OCI-LY1 (cell line): ENCODE data around the gene ADAM11.
A peak's percentile ranks its signal among the peaks of the same experiment; 100 is the strongest.

Experiments
- H2AFZ ChIP-seq: fragments of 200-600 bp; sonication (generic), shearing (Covaris generic); 2 replicates; pipeline ENCODE4 v1.6.0; 2014; ENCODE audit warnings: antibody characterized with exemption, mild to moderate bottlenecking, low read length
- H3F3A ChIP-seq: fragments of 200-600 bp; sonication (generic), shearing (Covaris generic); 2 replicates; pipeline ENCODE4 v1.6.0; 2014; ENCODE audit warnings: mild to moderate bottlenecking, antibody characterized with exemption, low read length, moderate library complexity; ENCODE audit not compliant: insufficient read depth
- H3K27ac ChIP-seq: fragments of 200-600 bp; sonication (generic); 2 replicates; pipeline ENCODE4 v1.5.1; 2014; ENCODE audit warnings: low read length, mixed run types, mild to moderate bottlenecking, low read depth; ENCODE audit not compliant: poor library complexity, severe bottlenecking
- H3K27me3 ChIP-seq: fragments of 200-600 bp; sonication (generic); 2 replicates; pipeline ENCODE4 v1.6.0; 2014; ENCODE audit warnings: antibody characterized with exemption, mild to moderate bottlenecking, low read length, moderate library complexity; ENCODE audit not compliant: insufficient read depth
- H3K36me3 ChIP-seq: fragments of 200-600 bp; sonication (generic); 2 replicates; pipeline ENCODE4 v1.6.1; 2014; ENCODE audit warnings: mild to moderate bottlenecking, antibody characterized with exemption, low read length, moderate library complexity, mixed read lengths; ENCODE audit not compliant: insufficient read depth
- H3K4me1 ChIP-seq: fragments of 200-600 bp; sonication (generic); 2 replicates; pipeline ENCODE4 v1.5.1; 2014; ENCODE audit warnings: mild to moderate bottlenecking, low read length, moderate library complexity; ENCODE audit not compliant: insufficient read depth, severe bottlenecking
- H3K4me2 ChIP-seq: fragments of 200-600 bp; sonication (generic), shearing (Covaris generic); 2 replicates; pipeline ENCODE4 v1.6.1; 2014; ENCODE audit warnings: low read length
- H3K4me3 ChIP-seq: fragments of 200-600 bp; sonication (generic); 2 replicates; pipeline ENCODE4 v1.5.1; 2014; ENCODE audit warnings: low read length, low read depth, mild to moderate bottlenecking, mixed read lengths; ENCODE audit not compliant: poor library complexity, severe bottlenecking
- H3K79me2 ChIP-seq: fragments of 200-600 bp; shearing (Covaris generic); 2 replicates; pipeline ENCODE4 v1.6.1; 2016; ENCODE audit warnings: mixed run types, low read length, mixed read lengths; ENCODE audit not compliant: insufficient read depth
- H3K9ac ChIP-seq: fragments of 200-600 bp; sonication (generic), shearing (Covaris generic); 2 replicates; pipeline ENCODE4 v1.6.1; 2014; ENCODE audit warnings: mild to moderate bottlenecking, low read length, mixed read lengths
- H3K9me2 ChIP-seq: fragments of 200-600 bp; sonication (generic), shearing (Covaris generic); 2 replicates; pipeline ENCODE4 v1.6.1; 2014; ENCODE audit warnings: low read depth, mild to moderate bottlenecking, low read length, mixed read lengths
- H3K9me3 ChIP-seq: fragments of 200-600 bp; shearing (Covaris generic); 2 replicates; pipeline ENCODE4 v1.6.1; 2014; ENCODE audit warnings: low read length, mixed read lengths
- H4K20me1 ChIP-seq: fragments of 200-600 bp; sonication (generic), shearing (Covaris generic); 2 replicates; pipeline ENCODE4 v1.6.0; 2016; ENCODE audit warnings: mild to moderate bottlenecking, low read length; ENCODE audit not compliant: insufficient read depth
- EZH2 ChIP-seq: fragments of 200-600 bp; sonication (generic), shearing (Covaris generic); IDR thresholded peaks from 2 replicates; pipeline ENCODE4 v1.8.0; 2017; ENCODE audit warnings: borderline replicate concordance, mixed run types, mild to moderate bottlenecking, antibody characterized with exemption, low read length, moderate library complexity, mixed read lengths
- TF ChIP-seq, protein P1 (sequence below): fragments of 200-600 bp; sonication (generic), shearing (Covaris generic); IDR thresholded peaks from 2 replicates; pipeline ENCODE4 v1.5.1; 2017; ENCODE audit warnings: mild to moderate bottlenecking, antibody characterized with exemption, low read length, moderate library complexity, mixed read lengths

Gene ADAM11

DNA sequence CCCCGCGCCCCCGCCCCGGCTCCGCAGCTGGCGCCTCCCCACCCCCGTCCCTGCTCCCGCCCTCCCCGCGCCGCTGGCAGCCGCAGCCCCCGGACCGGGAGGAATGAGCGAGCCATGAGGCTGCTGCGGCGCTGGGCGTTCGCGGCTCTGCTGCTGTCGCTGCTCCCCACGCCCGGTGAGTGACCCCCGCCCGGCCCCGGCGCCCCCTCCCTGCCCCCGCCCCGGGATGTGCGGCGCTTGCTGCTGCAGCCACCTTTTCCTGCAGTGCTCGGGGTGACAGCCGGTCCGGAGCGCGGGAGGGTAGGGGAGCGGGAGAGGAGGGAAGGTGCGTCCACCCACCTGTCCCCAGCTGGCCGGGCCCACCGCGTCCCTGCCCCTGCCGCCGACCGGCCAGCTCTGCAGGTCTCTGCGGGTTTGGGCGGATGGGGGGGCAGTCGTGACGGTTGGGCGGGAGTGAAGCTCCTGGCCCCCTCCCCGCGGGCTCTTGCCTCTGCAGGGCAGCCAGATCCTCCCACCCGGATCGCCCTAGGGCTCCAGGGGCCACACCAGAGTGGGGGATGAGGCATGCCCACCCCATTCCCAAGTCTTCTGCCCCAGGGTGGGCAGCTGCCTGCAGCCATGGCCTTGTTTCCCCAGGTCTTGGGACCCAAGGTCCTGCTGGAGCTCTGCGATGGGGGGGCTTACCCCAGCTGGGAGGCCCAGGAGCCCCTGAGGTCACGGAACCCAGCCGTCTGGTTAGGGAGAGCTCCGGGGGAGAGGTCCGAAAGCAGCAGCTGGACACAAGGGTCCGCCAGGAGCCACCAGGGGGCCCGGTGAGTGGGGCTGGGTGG, 513 bp downstream of the ADAM11 start:
- H3K9me3 ChIP-seq = no peaks in the 10 kb centered on the region
- no peaks in the 10 kb centered on the region for H3K9me2 ChIP-seq
- H3K36me3 ChIP-seq = no peaks in the 10 kb centered on the region
- no peak overlapping the region for H2AFZ ChIP-seq
- TF ChIP-seq EZH2 = no peak
- TF ChIP-seq, protein P1, sequence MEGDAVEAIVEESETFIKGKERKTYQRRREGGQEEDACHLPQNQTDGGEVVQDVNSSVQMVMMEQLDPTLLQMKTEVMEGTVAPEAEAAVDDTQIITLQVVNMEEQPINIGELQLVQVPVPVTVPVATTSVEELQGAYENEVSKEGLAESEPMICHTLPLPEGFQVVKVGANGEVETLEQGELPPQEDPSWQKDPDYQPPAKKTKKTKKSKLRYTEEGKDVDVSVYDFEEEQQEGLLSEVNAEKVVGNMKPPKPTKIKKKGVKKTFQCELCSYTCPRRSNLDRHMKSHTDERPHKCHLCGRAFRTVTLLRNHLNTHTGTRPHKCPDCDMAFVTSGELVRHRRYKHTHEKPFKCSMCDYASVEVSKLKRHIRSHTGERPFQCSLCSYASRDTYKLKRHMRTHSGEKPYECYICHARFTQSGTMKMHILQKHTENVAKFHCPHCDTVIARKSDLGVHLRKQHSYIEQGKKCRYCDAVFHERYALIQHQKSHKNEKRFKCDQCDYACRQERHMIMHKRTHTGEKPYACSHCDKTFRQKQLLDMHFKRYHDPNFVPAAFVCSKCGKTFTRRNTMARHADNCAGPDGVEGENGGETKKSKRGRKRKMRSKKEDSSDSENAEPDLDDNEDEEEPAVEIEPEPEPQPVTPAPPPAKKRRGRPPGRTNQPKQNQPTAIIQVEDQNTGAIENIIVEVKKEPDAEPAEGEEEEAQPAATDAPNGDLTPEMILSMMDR = no peak
- H3K4me2 ChIP-seq = peak overlapping the region; percentile 78
- H3K9ac ChIP-seq = peak overlapping the region; percentile 43; the same call in 1 of the 2 replicates
- H3K79me2 ChIP-seq = no peaks in the 10 kb centered on the region
- H3F3A ChIP-seq = no peaks in the 10 kb centered on the region
- peak overlapping the region; percentile 60 for H3K4me3 ChIP-seq
- H4K20me1 ChIP-seq = no peaks in the 10 kb centered on the region
- H3K27me3 ChIP-seq = peaks cover 16% of the 10 kb centered on the region
- H3K27ac ChIP-seq = no peak overlapping the region
- H3K4me1 ChIP-seq = peaks cover 6% of the 10 kb centered on the region

GRCh38 chr17:44759916-44760243, 1.1 kb downstream of the ADAM11 start:
- peak overlapping the region; percentile 78; the same call in 1 of the 2 replicates for H3K4me2 ChIP-seq
- peaks cover 16% of the 10 kb centered on the region for H3K27me3 ChIP-seq
- no peaks in the 10 kb centered on the region for H3F3A ChIP-seq
- H3K79me2 ChIP-seq = no peaks in the 10 kb centered on the region
- H3K9me3 ChIP-seq = no peaks in the 10 kb centered on the region
- TF ChIP-seq, protein P1 = no peak
- TF ChIP-seq EZH2 = no peak
- no peaks in the 10 kb centered on the region for H3K9me2 ChIP-seq
- H3K4me3 ChIP-seq = no peak overlapping the region
- no peaks in the 10 kb centered on the region for H3K36me3 ChIP-seq
- no peak overlapping the region for H2AFZ ChIP-seq
- H4K20me1 ChIP-seq = no peaks in the 10 kb centered on the region
- H3K9ac ChIP-seq = no peak overlapping the region
- peaks cover 6% of the 10 kb centered on the region for H3K4me1 ChIP-seq
- H3K27ac ChIP-seq = no peak overlapping the region

- H3K79me2 ChIP-seq = no peaks in the 10 kb centered on the region
- no peak for TF ChIP-seq EZH2
- TF ChIP-seq, protein P1 = no peak
These were observed 1.9 kb downstream of the ADAM11 start for GRCh38 chr17:44760474-44761308.

More at GRCh38 chr17:44760474-44761308, 1.9 kb downstream of the ADAM11 start:
- H3K9me3 ChIP-seq = no peaks in the 10 kb centered on the region
- H3K9me2 ChIP-seq = no peaks in the 10 kb centered on the region
- no peaks in the 10 kb centered on the region for H3K36me3 ChIP-seq
- no peak overlapping the region for H3K27ac ChIP-seq
- no peak overlapping the region for H3K4me3 ChIP-seq
- H4K20me1 ChIP-seq = no peaks in the 10 kb centered on the region
- no peak overlapping the region for H2AFZ ChIP-seq
- peaks cover 6% of the 10 kb centered on the region for H3K4me1 ChIP-seq
- H3F3A ChIP-seq = no peaks in the 10 kb centered on the region
- no peak overlapping the region for H3K9ac ChIP-seq
- no peak overlapping the region for H3K4me2 ChIP-seq
- peaks cover 16% of the 10 kb centered on the region for H3K27me3 ChIP-seq
